T-helper 2 cell treated with Interferon-gamma antibody and Interleukin-4, amounts not matched to agents 5 μg/mL and 100 μg/mL, for 36 hours (primary cell): ENCODE results near the gene FOXP1.

Experiments used
- DNase-seq: peaks from one replicate; pipeline ENCODE4 v3.0.0; 2021; ENCODE audit warnings: low spot score
- H3K27ac Mint-ChIP-seq: one replicate; pipeline ENCODE4 v1.8.0; 2021; ENCODE audit warnings: mild to moderate bottlenecking, mixed read lengths
- H3K27me3 Mint-ChIP-seq: one replicate; pipeline ENCODE4 v1.8.0; 2021; ENCODE audit warnings: low read depth, mixed read lengths
- H3K36me3 Mint-ChIP-seq: one replicate; pipeline ENCODE4 v1.8.0; 2021; ENCODE audit warnings: low read depth, mixed read lengths
- H3K4me1 Mint-ChIP-seq: one replicate; pipeline ENCODE4 v1.8.0; 2021; ENCODE audit warnings: low read depth, mixed read lengths
- H3K4me3 Mint-ChIP-seq: one replicate; pipeline ENCODE4 v1.8.0; 2022; ENCODE audit warnings: mild to moderate bottlenecking, moderate library complexity, mixed read lengths
- H3K9me3 Mint-ChIP-seq: one replicate; pipeline ENCODE4 v1.8.0; 2021; ENCODE audit warnings: mixed read lengths

Gene FOXP1

DNA sequence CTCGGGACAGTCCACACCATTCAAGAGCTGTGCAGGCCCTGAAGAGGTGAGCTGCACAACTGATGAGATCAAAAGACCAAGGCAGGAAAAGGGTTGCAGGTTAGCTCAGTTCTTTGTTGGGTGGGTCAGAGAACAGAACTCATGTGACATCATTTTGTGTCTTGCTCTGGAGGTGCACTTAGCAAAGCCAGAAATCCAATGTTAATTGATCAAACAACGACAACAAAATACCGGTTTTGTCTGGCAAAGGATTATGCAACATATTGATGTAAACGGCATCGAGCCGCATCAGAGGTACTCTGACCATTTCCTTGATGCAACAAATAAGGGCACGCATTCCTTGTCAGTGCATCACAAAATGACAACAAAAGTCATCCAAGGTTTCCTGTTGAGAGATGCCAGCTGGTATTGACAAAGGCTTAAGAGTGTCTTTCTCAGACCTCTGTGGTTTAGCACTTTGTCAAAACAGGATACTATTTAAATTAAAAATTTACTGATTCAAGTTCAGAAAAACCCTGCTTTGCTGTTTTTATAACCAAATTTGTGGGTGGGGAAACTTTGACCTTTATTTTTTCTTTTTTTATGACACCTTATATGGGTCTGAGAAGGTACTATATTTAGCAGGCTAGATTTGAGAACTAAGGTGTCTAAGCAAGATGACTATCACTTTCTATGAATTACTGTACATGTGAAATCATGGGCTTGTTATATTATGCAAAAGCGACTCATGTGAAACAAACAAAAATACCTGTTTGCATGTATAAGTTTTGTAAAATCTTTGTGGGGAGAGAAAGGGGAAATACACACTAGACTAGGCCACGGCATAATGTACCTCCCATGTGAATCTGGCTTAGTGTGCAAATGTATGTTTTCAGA lies 496.1 kb downstream of the FOXP1 start:
- Mint-ChIP-seq H3K9me3 (peaks cover 6% of the 10 kb centered on the region), H3K27me3 (no peaks in the 10 kb centered on the region), H3K36me3 (peaks cover 44% of the 10 kb centered on the region), H3K4me1 (peaks cover 62% of the 10 kb centered on the region), H3K4me3 (peak overlapping the region; percentile 50), H3K27ac (peak overlapping the region; percentile 77)
- DNase-seq, result peak; percentile 64

DNA sequence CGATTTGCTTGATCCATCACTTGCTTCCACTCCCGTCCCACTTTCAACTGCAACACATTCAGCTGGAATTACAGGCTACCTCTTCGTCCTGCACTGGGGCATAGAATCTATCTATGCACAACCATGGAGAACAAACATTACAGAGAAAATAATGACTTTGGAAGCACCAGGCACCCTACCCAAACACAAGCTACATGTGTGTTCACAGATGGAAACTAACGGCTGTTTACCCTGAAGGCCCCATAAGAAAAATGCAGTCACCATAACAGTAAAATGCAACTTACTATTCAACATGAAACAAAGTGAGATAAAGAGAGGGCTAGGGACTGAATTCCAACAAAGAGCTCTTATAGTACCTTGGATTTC lies 496.8 kb downstream of the FOXP1 start:
- H3K27ac Mint-ChIP-seq, result peak overlapping the region; percentile 77
- peak overlapping the region; percentile 21 for H3K4me3 Mint-ChIP-seq
- peaks cover 44% of the 10 kb centered on the region for H3K36me3 Mint-ChIP-seq
- peaks cover 59% of the 10 kb centered on the region for H3K4me1 Mint-ChIP-seq
- DNase-seq, result no peak
- peaks cover 6% of the 10 kb centered on the region for H3K9me3 Mint-ChIP-seq
- no peaks in the 10 kb centered on the region for H3K27me3 Mint-ChIP-seq

DNA sequence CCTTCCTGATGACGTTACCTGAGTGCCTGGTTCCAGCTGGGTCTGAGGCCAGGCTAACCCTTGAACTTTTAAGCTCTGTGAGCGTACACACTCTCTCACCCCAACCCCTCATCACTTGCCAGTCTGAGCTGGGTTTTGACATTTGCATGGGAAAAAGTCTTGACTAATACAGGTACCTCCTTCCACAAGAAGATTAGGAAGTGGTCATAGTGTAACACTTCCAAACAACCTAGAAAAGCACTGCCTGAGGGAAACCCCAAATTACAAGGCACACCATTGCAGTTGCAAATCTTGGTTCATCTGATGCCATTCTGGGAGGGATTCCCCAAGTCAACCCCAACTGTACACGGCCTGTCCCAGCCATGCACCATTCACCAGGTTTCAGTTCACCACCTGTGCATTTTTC lies 499.8 kb downstream of the FOXP1 start:
- H3K9me3 Mint-ChIP-seq, result peaks cover 6% of the 10 kb centered on the region
- peak overlapping the region; percentile 23 for H3K27ac Mint-ChIP-seq
- H3K27me3 Mint-ChIP-seq, result no peaks in the 10 kb centered on the region
- peak; percentile 56 for DNase-seq
- no peak overlapping the region for H3K4me3 Mint-ChIP-seq
- peaks cover 40% of the 10 kb centered on the region for H3K36me3 Mint-ChIP-seq
- peaks cover 66% of the 10 kb centered on the region for H3K4me1 Mint-ChIP-seq

DNA sequence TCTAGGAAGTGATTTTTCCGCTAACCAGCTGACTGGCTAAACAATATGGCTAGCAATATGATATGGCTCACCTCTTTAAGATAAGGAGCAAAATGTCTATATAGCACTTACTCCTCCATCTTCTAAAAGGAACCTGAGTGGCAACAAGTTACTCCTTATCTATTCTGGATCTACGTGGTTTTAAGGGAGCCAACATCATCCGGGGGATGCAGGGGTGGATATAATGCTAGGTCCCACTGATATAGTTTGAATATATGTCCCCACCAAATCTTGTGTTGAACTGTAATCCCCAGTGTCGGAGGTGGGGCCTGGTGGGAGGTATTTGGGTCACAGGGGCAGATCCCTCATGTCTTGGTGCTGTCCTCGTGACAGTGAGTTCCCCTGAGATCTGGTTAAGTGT lies 500.7 kb downstream of the FOXP1 start:
- Mint-ChIP-seq H3K4me1 (peaks cover 64% of the 10 kb centered on the region), H3K9me3 (peaks cover 6% of the 10 kb centered on the region), H3K27me3 (no peaks in the 10 kb centered on the region), H3K27ac (no peak overlapping the region), H3K4me3 (no peak overlapping the region), H3K36me3 (peaks cover 38% of the 10 kb centered on the region)
- DNase-seq, result no peak

DNA sequence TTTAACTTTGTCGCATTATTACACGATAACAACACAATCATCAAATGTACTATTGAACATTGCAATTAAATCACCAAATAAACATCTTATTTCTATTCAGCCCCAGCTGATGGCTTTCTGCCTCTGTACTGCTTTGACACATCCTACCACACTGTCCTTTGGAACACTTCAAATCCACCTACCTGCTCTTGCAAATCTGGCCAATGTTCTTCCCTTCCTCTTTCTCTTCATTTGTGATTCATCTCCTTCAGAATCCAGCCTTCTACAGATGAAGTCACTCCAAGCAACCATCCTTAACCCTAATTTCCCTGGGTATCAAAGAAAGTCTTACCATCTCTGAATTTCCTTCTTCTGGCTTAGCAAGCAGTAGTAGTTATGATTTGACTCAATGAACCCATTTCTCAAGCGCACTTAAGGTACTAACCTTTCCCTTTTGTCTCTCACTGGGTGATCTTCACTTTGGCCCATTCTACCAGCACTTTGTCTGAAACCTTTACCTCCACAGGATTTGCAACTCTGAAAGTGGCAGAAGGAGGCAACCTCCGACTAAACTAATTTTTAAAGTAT lies 502.9 kb downstream of the FOXP1 start:
- H3K4me3 Mint-ChIP-seq, result peak overlapping the region; percentile 5
- no peaks in the 10 kb centered on the region for H3K27me3 Mint-ChIP-seq
- H3K36me3 Mint-ChIP-seq, result peaks cover 39% of the 10 kb centered on the region
- H3K27ac Mint-ChIP-seq, result peak overlapping the region; percentile 8
- DNase-seq, result no peak
- peaks cover 6% of the 10 kb centered on the region for H3K9me3 Mint-ChIP-seq
- H3K4me1 Mint-ChIP-seq, result peaks cover 66% of the 10 kb centered on the region

DNA sequence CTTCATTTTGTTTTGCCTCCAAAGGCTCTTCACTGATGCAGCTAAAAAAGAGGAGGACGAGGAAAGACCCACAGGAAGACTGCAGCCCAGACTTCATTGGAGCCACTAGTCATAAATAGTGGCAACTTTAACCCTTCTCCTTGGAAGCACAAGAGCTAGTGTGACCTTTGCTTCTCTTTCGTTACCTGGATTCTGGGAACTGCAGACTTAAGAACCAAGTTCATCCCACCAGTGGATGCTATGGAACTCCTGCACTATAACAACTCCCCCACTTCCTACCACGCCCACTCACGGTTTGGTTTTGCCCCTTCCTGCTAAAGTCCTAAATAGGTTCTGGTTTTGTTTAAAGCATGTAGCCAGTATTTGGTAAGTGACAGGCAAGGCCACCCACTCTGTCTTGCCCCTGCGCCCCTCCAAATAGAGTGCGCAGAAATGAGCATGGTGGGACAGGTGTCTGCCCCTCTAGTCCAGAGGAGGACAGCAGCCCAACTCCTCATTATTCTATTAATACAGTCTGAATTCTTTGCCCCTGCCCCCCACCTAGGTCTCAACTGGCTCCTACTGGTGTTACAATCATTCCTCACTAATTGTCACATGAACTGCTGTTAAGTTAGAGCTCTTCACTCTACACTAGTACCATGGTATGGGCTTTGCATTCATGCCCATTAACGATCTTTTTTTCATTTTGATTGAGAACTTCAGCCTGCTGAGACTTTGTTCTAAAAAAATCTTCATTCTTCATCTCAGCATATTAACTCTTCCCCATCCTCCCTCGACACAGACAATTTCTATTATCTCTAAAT lies 504.6 kb downstream of the FOXP1 start:
- peaks cover 34% of the 10 kb centered on the region for H3K36me3 Mint-ChIP-seq
- H3K4me3 Mint-ChIP-seq, result peak overlapping the region; percentile 48
- H3K9me3 Mint-ChIP-seq, result peaks cover 6% of the 10 kb centered on the region
- peaks cover 63% of the 10 kb centered on the region for H3K4me1 Mint-ChIP-seq
- DNase-seq, result no peak
- H3K27ac Mint-ChIP-seq, result peak overlapping the region; percentile 11
- H3K27me3 Mint-ChIP-seq, result no peaks in the 10 kb centered on the region

DNA sequence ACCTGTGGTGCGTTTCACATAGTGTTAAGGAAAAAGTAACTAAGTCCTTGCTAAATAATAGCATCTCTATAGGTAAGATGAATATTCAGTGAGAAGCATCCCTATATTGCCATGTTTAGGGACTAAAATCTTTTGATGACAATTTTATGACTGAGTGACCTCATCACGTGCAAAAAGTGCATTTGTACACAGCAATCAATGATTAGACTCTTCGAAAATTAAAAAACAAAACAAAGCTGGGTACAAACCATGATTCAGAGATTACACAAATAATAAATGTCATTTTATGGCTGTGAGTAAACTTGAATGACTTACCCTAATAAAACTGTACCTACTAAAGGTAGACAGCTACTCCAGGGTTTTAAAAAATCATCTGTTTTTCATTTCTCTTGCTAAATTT lies 505.3 kb downstream of the FOXP1 start:
- no peak for DNase-seq
- H3K9me3 Mint-ChIP-seq, result peaks cover 2% of the 10 kb centered on the region
- H3K4me1 Mint-ChIP-seq, result peaks cover 62% of the 10 kb centered on the region
- H3K27ac Mint-ChIP-seq, result peak overlapping the region; percentile 24
- no peak overlapping the region for H3K4me3 Mint-ChIP-seq
- H3K36me3 Mint-ChIP-seq, result peaks cover 27% of the 10 kb centered on the region
- no peaks in the 10 kb centered on the region for H3K27me3 Mint-ChIP-seq

DNA sequence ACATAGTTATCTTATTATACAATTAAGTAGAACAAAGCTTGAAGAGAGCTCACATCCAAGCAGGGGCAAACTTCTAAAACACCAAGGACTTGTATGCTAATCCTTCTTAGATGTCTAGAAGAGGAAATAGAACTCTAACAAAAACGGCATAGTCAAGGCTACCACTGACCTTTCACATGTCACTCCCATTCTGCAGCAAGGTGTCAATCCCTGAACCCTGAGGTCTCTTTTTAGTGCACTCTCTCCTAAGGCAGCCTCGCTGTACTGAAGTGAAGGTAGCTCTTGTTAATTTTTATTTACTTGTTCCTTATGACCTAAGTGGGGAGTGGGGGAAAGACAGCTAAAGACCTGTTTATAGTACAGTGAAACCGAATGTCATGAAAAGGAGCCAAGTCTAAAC lies 506.5 kb downstream of the FOXP1 start:
- no peaks in the 10 kb centered on the region for H3K9me3 Mint-ChIP-seq
- peaks cover 57% of the 10 kb centered on the region for H3K4me1 Mint-ChIP-seq
- no peak overlapping the region for H3K27ac Mint-ChIP-seq
- no peak for DNase-seq
- no peak overlapping the region for H3K4me3 Mint-ChIP-seq
- peaks cover 21% of the 10 kb centered on the region for H3K36me3 Mint-ChIP-seq
- no peaks in the 10 kb centered on the region for H3K27me3 Mint-ChIP-seq

DNA sequence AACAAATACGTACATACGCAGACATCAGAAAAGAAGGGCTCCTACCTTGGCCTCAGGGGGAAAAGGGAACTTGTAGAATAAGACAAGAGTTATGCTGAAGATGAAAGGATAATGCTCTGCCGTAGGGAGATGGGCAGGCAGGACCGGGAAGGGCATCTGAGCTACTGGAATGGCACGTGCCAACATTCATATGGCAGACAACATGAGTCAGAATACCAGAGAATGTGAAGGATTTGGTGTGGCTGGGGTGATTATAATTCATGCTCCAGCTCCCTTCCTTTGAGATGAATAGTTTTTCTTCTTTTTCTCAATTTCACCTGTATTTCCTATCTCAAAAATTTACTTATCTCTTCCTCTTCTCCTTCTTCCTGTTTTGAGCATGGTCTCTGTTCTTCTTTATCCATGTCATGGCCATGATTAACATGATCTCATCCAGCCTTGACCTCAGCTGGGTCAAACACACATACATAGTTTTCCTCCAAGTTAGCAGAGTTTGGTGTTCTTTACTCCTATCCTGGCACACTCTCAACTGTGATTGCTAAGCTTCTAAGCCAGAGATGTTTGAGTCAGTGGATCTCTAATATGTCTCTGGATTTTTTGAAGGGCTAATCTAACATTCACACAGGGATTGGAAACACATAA lies 507.0 kb downstream of the FOXP1 start:
- H3K9me3 Mint-ChIP-seq, result no peaks in the 10 kb centered on the region
- DNase-seq, result no peak
- H3K4me3 Mint-ChIP-seq, result no peak overlapping the region
- H3K4me1 Mint-ChIP-seq, result peaks cover 56% of the 10 kb centered on the region
- H3K27ac Mint-ChIP-seq, result no peak overlapping the region
- peaks cover 20% of the 10 kb centered on the region for H3K36me3 Mint-ChIP-seq
- H3K27me3 Mint-ChIP-seq, result no peaks in the 10 kb centered on the region

DNA sequence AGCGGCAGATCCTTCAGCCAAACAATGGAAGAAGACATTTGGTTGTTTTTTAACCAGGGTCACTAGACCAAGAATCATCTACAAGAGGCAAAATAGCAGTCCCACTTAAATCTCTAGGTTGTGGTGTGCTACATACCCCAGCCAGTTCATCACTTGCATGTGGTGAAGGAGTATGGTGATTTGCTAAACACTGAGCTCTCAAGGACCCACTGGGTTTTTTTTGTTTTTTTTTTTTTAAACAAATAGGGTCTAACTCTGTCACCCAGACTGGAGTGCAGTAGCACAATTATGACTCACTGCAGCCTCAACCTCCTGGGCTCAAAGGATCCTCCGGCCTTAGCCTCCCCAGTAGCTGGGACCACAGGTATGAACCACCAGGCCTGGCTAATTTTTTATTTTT lies 508.0 kb downstream of the FOXP1 start:
- H3K9me3 Mint-ChIP-seq, result no peaks in the 10 kb centered on the region
- peaks cover 14% of the 10 kb centered on the region for H3K36me3 Mint-ChIP-seq
- no peak overlapping the region for H3K4me3 Mint-ChIP-seq
- no peak overlapping the region for H3K27ac Mint-ChIP-seq
- peaks cover 49% of the 10 kb centered on the region for H3K4me1 Mint-ChIP-seq
- no peak for DNase-seq
- no peaks in the 10 kb centered on the region for H3K27me3 Mint-ChIP-seq

DNA sequence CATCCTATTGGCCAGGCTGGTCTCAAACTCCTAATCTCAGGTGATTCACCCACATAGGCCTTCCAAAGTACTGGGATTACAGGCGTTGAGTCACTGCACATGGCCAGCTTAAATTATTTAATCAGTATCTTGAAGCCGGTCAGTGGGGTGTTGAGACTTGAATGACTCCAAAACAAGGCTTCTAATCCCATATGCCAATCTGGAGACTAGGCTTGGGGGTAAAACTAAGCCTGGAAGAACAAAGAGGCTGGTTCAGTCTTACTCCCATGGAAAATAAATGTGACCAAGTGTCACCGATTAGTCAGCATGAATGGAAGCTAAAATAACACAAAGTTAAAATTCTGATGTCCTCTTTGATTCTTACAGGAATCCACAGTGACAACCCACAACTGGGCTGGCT lies 509.1 kb downstream of the FOXP1 start:
- Mint-ChIP-seq H3K27ac (no peak overlapping the region), H3K36me3 (peaks cover 12% of the 10 kb centered on the region), H3K27me3 (no peaks in the 10 kb centered on the region), H3K9me3 (no peaks in the 10 kb centered on the region), H3K4me3 (no peak overlapping the region), H3K4me1 (peaks cover 49% of the 10 kb centered on the region)
- DNase-seq, result no peak

DNA sequence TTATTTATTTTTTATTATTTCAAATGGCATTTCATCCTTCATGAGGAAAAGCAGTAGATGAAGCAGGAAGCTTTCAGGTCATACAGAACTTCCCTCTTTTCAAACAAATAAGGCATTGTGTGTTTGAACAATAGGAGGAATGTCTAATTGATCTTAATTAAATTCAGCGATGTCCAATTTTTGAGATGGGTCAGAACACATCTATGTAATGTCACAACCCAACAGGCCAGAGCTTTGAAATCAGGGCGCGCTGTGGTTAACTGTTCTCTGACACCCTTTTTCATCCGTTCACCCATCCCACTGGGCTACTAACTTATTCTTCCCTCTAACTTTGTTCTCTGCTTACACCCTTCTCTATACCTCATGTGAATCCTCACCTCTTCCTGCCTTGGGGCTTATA lies 510.5 kb downstream of the FOXP1 start:
- no peak overlapping the region for H3K27ac Mint-ChIP-seq
- no peaks in the 10 kb centered on the region for H3K9me3 Mint-ChIP-seq
- DNase-seq, result no peak
- no peaks in the 10 kb centered on the region for H3K27me3 Mint-ChIP-seq
- H3K4me1 Mint-ChIP-seq, result peaks cover 47% of the 10 kb centered on the region
- no peak overlapping the region for H3K4me3 Mint-ChIP-seq
- H3K36me3 Mint-ChIP-seq, result peaks cover 9% of the 10 kb centered on the region

DNA sequence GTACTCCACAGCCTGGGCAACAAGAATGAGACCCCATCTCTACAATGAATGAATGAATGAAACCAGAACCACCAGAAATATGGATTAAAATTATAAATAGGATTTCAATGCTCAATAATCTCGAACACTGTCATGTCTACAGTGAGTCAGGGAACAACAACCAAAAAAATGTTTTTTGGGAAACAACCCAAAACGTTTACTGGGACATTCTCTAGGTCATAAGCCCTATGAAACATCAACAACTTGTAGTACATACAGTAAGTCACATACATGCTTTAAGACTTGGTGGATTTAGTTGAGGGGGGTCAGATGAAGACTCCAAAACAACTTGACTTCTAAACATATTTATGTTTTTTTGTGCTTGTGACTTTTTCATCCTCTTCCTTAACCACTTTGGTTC lies 511.2 kb downstream of the FOXP1 start:
- H3K36me3 Mint-ChIP-seq, result peaks cover 8% of the 10 kb centered on the region
- H3K4me1 Mint-ChIP-seq, result peaks cover 45% of the 10 kb centered on the region
- H3K4me3 Mint-ChIP-seq, result no peak overlapping the region
- H3K27me3 Mint-ChIP-seq, result no peaks in the 10 kb centered on the region
- no peaks in the 10 kb centered on the region for H3K9me3 Mint-ChIP-seq
- no peak for DNase-seq
- H3K27ac Mint-ChIP-seq, result no peak overlapping the region
